HG03354 (cell line): ENCODE measurements around the gene XRCC3.

Source experiments
- ATAC-seq: cut with Tn5 transposase; IDR thresholded peaks from one replicate; pipeline ENCODE4 v1.9.1; 2021; ENCODE audit warnings: mild to moderate bottlenecking; ENCODE audit not compliant: unreplicated experiment, poor library complexity, severe bottlenecking

The XRCC3 gene

DNA sequence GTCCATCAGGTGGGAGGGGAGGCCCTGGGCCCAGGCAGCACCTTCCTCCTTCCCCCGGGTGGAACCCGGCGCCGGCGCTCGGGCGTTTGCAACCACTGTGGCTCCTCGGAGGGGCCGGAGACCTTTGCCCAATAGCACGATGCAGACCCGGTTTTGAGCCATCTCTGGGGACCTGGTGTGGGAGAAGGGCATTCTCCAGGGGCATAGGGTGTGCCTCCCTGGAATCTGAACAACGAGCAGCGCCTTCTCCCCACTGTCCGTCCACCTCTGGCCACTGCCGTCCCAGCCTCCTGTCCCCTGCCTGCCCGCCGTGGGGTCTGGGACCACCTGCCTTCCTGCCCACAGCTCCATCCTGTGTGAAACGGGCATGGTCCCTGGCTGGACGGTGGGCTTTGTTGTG lies 12.9 kb upstream of the XRCC3 start:
- ATAC-seq: no peak

DNA sequence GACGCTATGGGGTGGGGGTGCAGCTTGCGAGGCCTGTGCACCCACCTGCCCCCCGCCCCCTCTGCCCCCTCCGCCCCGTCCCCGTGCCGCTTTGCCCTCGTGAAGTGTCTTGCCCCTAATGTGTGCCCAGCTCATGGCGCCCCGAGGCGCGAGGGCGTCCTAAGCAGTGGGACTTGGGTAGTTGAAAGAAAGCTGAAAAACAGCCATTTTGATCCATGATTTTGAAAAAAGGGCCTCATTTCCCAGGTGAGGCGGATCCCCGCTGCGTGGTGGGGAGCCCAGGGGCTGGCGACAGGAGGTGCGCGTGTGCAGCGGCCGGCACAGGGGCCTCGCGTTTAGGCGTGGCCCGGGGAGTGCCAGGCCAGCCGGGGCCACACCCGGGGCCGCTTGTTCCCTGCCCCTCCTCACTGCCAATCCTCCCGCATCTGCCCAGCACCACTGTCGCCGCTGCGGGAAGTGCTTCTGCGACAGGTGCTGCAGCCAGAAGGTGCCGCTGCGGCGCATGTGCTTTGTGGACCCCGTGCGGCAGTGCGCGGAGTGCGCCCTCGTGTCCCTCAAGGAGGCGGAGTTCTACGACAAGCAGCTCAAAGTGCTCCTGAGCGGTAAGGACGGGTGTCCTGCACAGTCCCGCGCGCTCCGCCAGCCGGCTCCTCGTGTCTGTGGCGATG lies 12.2 kb upstream of the XRCC3 start:
- no peak for ATAC-seq

DNA sequence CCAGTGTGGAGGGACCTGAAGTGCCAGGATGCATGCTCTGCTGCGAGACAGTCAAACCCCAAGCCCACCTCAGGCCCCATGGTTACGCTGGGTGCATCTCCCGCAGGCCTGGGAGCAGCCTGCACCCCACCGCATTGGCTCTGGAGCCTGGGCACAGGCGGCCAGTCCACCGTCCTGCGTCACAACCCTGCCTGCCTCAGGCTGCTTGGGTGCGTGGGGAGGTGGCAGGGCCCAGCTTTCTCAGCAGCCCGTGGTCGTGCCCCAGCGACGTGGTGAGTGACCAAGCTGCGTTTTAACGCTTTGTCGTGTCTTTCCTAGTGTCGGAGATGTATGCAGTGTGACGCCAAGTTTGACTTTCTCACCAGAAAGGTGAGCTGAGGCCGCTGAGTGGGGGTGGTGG lies 11.2 kb upstream of the XRCC3 start:
- ATAC-seq: no peak

DNA sequence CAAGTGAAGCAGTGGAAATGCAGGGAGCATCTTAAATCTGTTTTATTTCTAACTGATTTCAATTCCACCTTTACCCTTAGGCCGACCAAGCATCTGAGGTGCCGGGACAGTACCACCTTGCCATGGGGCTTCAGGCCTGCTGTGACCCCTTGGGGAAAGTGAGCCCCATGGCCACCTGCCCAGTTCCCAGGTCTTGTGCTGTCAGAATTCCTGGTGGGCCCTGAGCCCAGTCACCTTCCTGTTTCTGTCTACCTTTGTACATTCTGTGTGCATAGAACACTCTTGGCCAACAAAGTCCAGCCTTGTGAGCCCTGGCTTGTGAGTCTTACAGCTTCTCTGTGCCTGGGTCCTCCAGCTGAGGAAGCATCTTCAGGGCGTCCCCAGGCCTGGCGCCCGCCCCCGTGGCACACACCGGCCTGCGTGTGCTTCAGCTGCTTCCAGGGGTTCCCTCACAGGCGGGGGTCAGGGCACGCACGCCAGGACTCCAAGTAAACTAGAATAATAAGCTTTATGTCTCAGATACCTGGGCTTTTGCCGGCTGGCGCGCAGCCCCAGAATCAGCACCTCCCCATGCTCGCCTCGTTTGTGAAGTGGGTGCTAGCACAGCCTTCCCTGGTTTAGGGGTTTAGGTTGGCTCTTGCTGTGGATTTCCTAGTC lies 10.6 kb upstream of the XRCC3 start:
- ATAC-seq: no peak

DNA sequence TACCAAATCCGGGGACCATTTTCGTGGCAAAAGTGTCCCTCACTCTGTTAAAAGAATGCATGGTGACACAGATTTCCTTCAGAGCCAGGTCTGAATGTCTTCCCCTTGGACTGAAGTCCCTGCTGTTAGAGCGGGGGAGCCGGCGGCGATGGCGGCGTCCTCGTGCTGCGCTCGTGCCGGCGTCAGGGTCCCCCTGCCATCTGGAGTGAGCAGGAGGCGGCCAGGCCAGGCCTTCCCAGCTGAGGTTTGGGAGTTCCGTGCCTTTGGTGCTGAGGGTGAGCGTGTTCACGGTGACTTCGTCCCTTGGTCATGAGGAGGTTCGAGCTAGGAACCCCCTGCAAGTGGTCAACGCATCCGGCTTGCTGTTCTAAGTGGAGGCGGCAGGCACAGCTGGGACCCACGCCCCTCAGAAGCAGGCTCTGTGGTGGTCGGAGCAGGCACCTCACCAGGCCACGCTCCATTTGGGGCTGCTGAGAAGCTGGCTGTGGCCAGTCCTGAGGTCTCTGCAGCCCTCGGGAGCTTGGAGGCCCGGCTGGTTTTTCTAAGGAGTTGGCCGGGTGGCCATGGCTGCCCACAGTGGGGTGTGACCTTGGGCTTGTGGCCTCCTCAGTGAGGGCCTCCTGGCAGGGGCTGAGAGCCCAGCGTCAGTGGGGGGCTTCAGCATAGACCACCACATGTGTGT lies 9.9 kb upstream of the XRCC3 start:
- no peak for ATAC-seq

DNA sequence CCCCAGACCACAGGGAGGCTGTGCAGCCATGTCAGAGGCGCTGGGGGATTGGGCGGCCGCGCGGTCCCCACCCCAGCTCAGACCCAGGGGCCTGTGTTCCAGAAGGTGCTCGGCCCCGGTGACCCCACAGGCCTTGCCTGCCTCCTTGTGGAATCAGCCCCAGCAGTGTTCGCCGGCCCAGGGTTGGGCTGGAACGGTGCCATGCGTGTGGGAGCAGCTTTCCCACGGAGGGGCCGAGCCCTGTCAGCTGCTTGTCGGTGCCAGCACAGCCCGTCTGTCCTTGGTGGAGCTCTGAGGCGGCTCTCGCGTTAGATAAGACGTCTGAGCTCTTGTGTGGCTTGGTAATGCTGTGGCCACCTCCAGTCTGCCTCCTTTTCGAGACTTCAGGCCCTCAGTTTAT lies 8.9 kb upstream of the XRCC3 start:
- no peak for ATAC-seq

DNA sequence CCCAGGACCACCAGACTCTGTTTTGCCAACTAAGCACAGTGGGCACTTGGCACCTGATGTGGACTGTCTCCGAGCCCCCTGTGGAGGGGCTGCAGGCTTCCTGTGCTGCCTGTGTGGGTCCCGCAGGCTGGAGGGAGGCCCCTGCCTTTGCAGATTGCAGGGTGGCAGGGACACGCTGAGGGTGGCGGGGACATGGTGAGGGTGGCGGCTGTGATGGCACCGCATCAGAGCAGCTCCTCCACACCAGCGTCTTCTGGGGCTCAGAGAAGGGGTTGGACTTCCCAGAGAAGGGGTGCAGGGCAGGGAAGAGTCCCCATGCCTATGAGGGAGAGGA lies 8.5 kb upstream of the XRCC3 start:
- no peak for ATAC-seq

DNA sequence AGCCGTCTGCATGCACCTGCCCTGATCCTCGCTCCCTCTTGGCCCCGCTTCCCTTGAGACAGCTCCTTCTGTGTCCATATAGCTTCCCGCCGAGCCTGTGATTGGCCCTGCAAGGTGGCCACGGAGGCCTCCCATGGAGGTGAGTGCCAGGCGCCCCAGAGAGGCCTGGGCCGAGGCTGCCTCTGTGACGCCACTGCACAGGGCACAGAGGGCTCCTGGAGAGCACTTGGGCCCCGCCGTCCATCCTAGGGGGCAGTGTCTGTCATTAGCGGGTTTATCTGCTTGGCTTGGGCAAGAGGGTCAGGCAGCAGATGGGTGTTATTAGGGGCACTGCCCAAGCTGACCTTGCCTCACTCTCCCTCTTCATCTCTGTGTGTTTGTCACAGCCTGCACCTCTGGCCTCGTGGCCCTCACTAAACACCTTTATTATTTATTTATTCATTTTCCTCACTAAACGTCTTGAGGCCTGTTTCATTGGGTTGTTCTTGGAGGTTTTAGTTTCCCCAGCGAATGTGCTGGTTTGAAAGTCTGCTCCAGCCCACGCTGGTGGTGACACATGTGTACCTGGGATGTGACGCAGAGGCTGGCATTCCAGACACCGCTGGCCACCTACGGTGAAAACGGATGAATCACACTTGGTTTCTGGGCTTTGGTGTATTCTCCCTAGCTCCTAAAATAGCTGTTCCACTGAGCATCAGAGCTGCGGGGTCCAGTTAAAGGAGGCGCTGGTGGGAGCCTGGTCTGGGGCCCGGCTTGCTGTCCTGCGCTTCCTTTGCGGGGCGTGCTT lies 6.3 kb upstream of the XRCC3 start:
- ATAC-seq: no peak

DNA sequence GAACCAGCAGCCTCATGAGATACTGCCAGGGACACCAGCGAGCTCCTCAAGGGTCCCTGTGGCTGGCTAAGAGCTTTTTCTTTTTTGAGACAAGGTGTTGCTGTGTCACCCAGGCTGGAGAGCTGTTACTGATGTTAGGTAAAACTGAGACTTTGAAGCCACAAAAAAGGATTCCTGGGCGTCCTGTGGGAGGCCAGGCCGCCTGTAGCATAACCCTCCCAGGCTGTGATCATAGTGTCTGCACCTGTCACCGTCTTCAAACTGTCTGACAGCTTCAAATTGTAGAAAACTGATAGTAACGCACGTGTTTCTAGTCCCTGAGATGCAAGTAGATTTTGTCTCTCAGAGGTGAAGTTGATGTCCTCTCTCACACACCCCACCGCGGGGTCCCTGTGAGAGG lies 4.5 kb upstream of the XRCC3 start:
- ATAC-seq: no peak

DNA sequence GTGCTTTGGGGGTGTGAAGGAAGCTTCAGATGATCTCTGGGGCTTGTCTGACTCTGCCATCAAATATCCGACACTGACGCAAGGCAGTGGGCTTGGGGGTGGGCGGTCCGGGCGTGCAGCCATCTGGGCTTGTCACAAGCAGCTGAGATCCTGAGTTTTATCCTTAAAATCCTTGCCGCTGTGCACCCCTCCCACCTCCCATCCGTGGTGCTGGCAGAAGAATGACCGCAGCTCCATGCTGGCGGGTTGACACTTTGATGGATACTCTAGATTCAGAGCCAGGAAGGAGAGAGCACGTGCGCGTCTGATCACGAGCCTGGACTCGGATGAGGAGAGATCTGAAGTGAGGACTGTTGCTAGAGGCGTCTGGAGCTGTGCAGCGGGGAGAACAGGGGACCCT lies 3.3 kb upstream of the XRCC3 start:
- no peak for ATAC-seq

DNA sequence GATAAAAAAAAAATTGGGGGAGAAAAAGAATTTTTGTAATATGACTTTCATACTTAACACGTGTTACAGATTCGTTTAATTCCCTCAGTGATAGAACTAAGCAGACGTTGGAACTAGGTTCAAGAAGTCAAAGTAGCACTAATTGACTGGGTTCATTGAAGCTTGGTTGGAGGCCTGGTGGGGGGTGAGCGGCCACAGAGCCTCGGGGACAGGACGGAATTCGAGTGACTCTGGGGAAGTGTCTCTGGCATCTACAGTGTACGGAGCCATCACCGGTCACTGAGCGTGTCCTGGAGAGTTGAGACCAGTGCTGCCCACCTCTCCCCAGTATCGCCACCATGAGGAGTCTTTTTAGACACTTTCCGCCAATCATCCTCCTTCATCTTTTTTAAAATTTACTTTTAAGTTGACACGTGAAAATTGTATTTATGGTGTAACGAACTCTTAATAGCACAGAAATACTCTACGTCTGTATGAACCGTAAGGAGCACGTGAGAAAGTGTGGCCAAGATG lies 1.7 kb upstream of the XRCC3 start:
- no peak for ATAC-seq

DNA sequence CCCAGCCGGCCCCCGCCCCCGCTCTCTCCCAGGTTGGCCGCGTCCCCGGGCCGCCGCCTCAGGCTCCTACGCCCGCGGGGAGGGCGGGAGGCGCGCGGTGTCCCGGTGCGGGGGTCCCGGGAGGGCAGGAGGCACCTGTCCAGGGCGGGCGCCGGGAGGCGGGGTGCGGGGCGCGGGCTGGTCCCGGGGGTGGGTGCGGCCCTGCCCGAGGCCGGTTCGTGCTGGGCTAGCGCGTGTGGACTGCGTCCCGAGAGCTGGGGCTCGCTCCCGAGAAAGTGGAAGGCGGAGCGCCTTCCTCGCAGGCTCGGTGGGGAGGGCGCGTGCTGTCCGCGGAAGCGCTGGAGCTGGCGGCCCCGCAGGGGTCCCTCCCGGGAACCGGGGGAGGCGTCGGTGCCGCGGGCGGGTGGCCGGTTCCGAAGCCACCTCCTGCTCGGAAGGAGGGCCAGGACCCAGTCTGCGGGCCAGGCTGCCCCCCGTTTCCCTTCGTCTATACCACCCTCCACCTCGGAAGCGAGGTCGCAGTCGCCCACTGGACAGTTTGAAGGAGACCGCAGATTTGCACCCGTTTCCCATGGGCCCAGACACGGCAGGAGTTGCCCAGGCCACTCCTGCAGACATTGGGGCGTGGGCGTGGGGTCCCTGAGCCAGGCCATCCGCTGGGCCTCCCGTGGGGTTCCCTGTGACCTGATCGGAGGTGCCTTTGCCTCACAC lies 995 bp upstream of the XRCC3 start:
- peak; percentile 7 for ATAC-seq

DNA sequence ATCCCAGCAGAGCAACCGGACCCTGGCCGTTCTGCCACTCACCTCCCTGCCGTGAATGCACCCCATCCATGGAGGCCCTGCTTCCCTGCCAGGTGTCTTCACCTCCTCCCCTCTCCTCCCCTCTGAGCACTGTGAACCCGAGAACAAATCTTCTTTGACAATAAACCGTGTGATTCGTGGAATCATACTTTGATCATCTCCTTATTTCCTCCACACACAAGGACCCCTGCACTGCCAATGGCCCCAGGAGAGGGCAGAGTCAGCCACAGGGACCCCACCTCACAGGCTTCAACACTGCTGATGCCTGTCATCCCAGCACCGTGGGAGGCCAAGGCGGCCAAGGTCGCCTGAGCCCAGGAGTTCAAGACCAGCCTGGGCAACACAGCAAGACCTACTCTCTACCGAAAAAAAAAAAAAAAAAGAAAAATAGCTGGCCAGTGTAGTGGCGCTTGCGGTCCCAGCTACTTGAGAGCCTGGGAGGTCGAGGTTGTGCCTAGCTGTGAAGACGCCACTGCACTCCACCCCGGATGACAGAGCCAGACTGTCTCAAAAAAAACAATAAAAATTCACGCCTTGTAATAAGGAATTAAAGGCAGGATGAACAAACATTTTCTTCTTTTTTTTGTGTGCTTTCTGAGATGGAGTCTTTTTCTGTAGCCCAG lies 1.1 kb downstream of the XRCC3 start:
- no peak for ATAC-seq

DNA sequence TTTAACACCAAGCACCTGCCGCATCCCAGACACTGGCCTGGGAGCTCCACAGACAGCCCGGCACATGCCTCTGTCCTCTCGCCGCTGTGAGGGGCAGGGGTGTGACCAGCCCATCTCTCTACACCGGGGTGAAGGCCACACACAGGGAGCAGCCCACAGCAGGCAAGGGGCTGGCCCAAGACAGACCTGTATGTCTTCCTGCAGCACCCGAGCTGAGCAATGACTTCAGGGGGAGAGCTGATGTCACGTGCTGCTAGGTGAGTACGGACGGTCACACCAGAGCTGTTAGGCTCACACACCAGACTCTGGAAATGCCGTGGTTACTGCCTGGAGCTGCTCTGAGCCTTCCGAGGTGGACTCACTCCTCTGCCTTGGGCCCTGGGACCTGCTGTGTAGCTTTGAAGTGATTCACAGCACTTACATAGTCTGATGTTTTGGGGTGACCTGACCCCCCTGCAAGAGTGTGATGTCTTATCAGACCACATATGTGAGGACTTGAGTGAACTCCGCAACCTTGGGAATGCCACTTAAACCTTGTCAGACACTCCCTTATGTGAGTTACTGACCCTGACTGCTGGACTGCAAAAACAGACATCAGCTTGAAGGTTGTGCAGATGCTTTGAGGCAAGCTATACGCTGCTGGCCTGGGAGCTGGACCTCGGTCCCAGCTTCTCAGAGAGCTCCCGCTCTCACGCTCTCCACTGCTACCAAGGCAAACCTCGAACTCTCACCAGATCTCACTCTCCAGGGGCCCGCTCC lies 1.8 kb downstream of the XRCC3 start:
- ATAC-seq: no peak

DNA sequence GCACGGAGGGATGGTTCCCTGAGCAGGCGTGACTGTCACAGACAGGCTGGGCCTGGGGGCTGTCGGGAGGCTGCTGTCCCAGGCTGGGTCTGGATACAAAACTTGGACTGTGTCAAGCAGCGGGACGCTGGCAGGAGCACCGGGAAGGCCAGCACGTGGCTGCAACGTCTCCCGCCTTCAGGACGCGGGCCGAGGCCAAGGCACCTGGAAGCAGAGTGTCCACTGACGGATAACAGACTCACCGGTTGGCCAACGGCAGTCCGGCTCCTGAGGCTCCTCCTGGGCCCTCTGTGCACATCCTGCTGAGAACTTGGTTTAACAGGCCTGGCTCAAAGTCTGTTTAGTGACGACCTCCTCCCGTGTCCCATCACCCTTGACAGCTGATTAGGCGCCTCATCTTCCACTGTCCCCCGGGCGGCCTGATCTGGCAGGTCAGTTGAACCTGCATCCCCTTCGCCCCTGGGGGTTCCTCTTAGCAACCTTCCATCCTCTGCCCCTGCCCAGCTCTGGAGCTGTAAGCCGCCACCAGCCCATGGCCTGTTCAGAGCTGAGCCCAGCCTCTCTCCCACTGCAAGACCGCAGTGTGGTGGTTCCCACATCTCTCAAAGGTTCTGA lies 2.5 kb downstream of the XRCC3 start:
- no peak for ATAC-seq

DNA sequence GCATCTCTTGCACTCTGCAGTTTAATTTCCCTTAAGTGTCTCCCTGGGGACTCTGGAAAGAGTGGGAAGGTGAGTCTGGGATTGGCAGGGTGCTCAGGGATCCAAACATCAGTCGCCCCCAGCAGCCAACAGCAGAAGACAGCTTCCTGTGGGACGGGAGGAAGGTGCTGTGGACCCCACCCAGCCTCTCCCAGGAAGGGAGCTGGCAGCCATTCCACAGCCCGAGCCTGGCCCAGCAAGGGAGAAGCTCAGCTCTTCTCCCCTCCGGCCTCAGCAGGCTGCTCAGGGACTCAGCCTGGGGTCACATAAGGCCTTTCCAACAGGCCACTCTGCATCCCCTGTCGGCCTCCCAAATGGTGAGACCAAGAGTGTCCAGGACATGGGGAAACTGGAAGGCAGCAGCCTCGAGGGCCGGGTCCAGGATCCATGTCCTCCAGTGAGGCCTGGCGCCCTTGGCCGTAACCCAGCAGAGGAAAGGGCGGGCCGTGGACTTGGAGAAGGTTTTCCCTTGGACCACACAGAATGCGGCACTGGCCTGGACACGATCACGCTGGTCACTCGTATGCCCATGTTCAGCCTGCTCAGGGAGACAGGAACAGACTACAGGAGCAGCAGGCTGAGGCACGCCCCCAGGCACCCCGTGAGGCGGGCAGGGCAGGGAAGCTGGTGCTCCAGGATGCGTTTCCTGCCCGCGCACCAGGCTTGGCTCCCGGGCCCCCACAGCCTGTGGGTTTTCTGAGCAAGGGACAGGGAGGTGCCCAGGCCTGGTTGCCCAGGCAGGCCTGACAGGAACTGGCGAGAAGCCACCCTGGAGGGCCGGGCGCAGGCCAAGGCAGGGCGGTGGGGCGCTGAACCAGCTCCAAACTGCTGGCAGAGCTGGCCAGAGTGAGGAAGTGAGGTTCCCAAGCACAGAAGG lies 3.5 kb downstream of the XRCC3 start:
- ATAC-seq: no peak

DNA sequence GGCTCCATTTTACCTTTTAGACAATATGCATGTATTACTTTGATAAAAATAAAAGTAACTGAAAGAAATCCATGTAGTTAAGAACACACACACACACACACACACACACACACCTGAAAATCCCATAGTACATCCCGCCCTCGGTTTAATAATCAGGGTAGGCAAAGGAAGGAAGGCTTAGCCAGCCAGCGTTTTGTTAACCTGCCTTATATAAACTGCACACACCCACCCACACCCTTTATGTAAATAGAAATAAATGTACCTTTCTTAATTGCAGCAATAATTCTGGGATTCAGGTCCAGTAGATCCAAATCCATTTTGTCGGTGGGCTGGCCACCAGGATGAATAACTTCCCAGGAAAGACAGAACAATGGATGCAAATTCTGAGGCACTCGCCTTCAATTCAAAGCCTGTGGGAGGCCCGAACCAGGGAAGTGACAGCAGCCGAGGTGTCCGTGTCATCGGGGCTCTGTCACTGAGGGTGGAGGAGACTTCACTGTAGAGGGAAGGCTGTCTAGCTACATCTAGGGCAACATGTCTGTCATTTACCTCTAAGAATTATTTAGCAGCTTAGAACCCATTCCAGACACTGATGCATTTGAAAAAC lies 4.4 kb downstream of the XRCC3 start:
- ATAC-seq: no peak
